NCI-H774 (cell line): ENCODE data around the gene PCDHA6.
"Not testable (repeated sequence)": the region's sequence is repeated elsewhere in the genome, so short reads cannot be mapped to it uniquely, and the experiment has no call there.

Experiments used
- DNase-seq: peaks from one replicate; lab custom pipeline; 2025; lab: John Stamatoyannopoulos, UW

Gene PCDHA6

GRCh38 chr5:140857177-140857986, 29.6 kb downstream of the PCDHA6 start:
- DNase-seq = no peak

GRCh38 chr5:140857987-140858240, 30.2 kb downstream of the PCDHA6 start:
- no peak for DNase-seq

GRCh38 chr5:140862441-140863295, 34.9 kb downstream of the PCDHA6 start:
- DNase-seq = no peak

GRCh38 chr5:140868721-140869554, 41.2 kb downstream of the PCDHA6 start, which contains the start of gene PCDHA11:
TSS of gene PCDHA11 (plus strand) at chr5:140868957. CDS start at chr5:140869104, 147 bp downstream.
- no peak for DNase-seq

GRCh38 chr5:140869555-140869886, 41.8 kb downstream of the PCDHA6 start:
- DNase-seq = no peak

- DNase-seq = no peak
Observed at GRCh38 chr5:140870221-140871201, 42.8 kb downstream of the PCDHA6 start.

GRCh38 chr5:140875085-140876065, 47.6 kb downstream of the PCDHA6 start, which contains the start of gene PCDHA12:
TSS of gene PCDHA12 (plus strand) at chr5:140875308. CDS start at chr5:140875473, 165 bp downstream.
- no peak for DNase-seq

GRCh38 chr5:140876541-140877261, 48.9 kb downstream of the PCDHA6 start:
- not testable (repeated sequence) for DNase-seq

- DNase-seq = no peak
Observed at GRCh38 chr5:140877262-140877581, 49.5 kb downstream of the PCDHA6 start.
